A673 (cell line): ENCODE results near the gene PGBD5. TPM values are rescaled to one million over a fixed set of nuclear protein-coding genes. Genes with fewer than 3 reads are reported as not detected.

Experiments used
- BruUV-seq: library from RNA; stranded (reverse); fragments of 400-500 nt; replicated peaks from 2 replicates; lab custom pipeline; 2021; lab: Mats Ljungman, UMichigan
- CTCF ChIA-PET: fragments of 300-600 bp; sonication (Branson Sonifier 250); formaldehyde crosslinking; loops from one replicate; lab custom pipeline; 2022; ENCODE audit warnings: antibody characterized with exemption; lab: Charles Lee
- POLR2A ChIA-PET: fragments of 300-600 bp; sonication (Branson Sonifier 250); formaldehyde crosslinking; loops from one replicate; lab custom pipeline; 2022; ENCODE audit warnings: antibody characterized with exemption; ENCODE audit not compliant: low non-redundant PET; lab: Charles Lee
- DNase-seq: peaks from one replicate; pipeline ENCODE4 v3.0.0-alpha.2; 2015; ENCODE audit warnings: low spot score
- H3K27ac ChIP-seq: fragments of 200-600 bp; sonication (generic); 2 replicates; pipeline ENCODE4 v1.5.1; 2016; ENCODE audit warnings: mixed run types, low read depth, mild to moderate bottlenecking, mixed read lengths, antibody characterized with exemption, low read length; ENCODE audit not compliant: poor library complexity, severe bottlenecking
- H3K27me3 ChIP-seq: fragments of 200-600 bp; sonication (generic); replicated peaks from 2 replicates; pipeline ENCODE4 v1.6.1; 2017; ENCODE audit warnings: mixed run types, low read depth, mild to moderate bottlenecking, mixed read lengths, antibody characterized with exemption, low read length; ENCODE audit not compliant: insufficient read depth, poor library complexity
- H3K36me3 ChIP-seq: fragments of 200-600 bp; sonication (generic); 2 replicates; pipeline ENCODE4 v1.6.1; 2016; ENCODE audit warnings: mixed run types, mild to moderate bottlenecking, mixed read lengths, antibody characterized with exemption, low read length; ENCODE audit not compliant: insufficient read depth, poor library complexity, severe bottlenecking
- H3K4me1 ChIP-seq: fragments of 200-600 bp; sonication (generic); 2 replicates; pipeline ENCODE4 v1.6.1; 2017; ENCODE audit warnings: mixed run types, mild to moderate bottlenecking, mixed read lengths, antibody characterized with exemption, low read length; ENCODE audit not compliant: insufficient read depth, poor library complexity, severe bottlenecking
- H3K4me3 ChIP-seq: fragments of 200-600 bp; sonication (generic); 2 replicates; pipeline ENCODE4 v1.5.1; 2016; ENCODE audit warnings: low read depth, mixed run types, mild to moderate bottlenecking, mixed read lengths, low read length; ENCODE audit not compliant: poor library complexity, severe bottlenecking
- H3K9me3 ChIP-seq: fragments of 200-600 bp; sonication (generic); 2 replicates; pipeline ENCODE4 v1.6.1; 2016; ENCODE audit warnings: mixed run types, low read depth, mild to moderate bottlenecking, mixed read lengths, antibody characterized with exemption, low read length; ENCODE audit not compliant: poor library complexity, severe bottlenecking
- CTCF ChIP-seq: fragments of 300-800, 200-600 bp; sonication (generic); conservative IDR thresholded peaks from 2 replicates; pipeline ENCODE4 v1.5.1; 2017; ENCODE audit warnings: low read depth, mild to moderate bottlenecking, antibody characterized with exemption, low read length, moderate library complexity, mixed read lengths
- EZH2 ChIP-seq: fragments of 200-600 bp; sonication (generic); IDR thresholded peaks from 2 replicates; pipeline ENCODE4 v1.6.1; 2017; ENCODE audit warnings: borderline replicate concordance, low read depth, mild to moderate bottlenecking, mixed read lengths, antibody characterized with exemption, low read length; ENCODE audit not compliant: poor library complexity, severe bottlenecking
- intact Hi-C: fragments of 100-400 bp; cut with micrococcal nuclease; formaldehyde crosslinking; loops from one replicate; pipeline ENCODE4 v1.10.0; 2022; ENCODE audit not compliant: unreplicated experiment
- total RNA-seq: library from RNA; stranded (reverse); gene quantifications from 2 replicates; pipeline ENCODE4 v1.2.3, GENCODE V29; 2021

The PGBD5 gene
- total RNA-seq, 1 experiment from 2014 or later, result 0.52 TPM

DNA sequence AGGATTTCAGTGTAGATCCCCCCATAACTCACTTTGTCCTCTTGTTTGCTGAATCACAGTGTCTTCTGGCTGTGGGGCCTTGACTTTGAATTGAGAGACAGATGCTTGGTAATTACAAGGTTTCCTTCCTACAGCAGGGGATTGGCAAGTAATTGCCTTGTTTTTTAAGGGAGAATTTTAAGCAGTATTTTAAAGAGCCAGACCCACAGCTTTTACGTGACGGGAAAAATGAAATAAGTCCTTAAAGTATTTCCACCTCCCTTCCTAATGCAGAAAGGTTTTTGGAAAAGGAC lies 41.0 kb downstream of the PGBD5 start:
- Histone ChIP-seq H3K27me3 (no peaks in the 10 kb centered on the region), H3K27ac (no peak overlapping the region), H3K4me1 (no peaks in the 10 kb centered on the region), H3K36me3 (no peaks in the 10 kb centered on the region), H3K9me3 (no peaks in the 10 kb centered on the region), H3K4me3 (no peak overlapping the region)
- no peak for TF ChIP-seq CTCF
- TF ChIP-seq EZH2, result no peak
- ChIA-PET CTCF (no interaction called here), POLR2A (no interaction called here)
- no TSS peak for BruUV-seq
- no peak for DNase-seq
- intact Hi-C loops, result no loop called here

DNA sequence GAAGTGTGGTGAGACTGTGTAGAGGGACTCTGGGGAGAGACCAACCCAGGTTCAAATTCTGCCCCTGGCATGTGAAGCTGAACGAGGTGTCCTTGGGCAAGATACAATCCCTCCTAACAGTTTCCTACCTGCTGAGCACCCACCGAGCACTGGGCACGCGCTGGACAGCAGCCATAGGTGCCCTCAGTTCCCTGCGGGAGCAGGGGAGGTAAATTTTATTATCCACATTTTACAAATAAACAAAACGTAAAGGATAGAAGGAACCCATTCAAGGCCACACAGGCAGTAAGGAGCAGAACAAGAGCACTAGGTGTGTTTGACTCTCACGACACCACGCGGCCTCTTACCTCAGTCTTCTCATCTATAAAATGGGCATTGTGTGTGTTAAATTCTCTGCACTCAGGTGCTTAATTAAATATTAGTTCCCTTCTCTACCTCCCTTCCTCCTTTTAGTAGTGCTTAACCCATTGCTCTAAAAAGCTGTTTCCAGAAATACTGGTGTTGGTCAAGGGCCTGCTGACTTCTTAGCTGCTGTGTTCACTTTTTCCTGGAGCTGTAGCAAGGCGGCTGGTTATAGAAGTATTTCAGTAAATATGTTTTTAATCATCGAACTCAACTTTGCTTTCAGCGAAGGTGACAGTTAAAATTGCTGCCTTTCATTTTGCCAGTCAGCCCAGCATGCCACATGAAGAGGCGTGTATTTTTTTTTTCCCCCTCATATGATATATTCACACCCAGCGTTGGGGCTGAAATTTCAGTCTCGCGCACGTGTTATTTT lies 41.6 kb downstream of the PGBD5 start:
- Histone ChIP-seq H3K4me3 (no peak overlapping the region), H3K4me1 (no peaks in the 10 kb centered on the region), H3K27me3 (no peaks in the 10 kb centered on the region), H3K36me3 (no peaks in the 10 kb centered on the region), H3K27ac (no peak overlapping the region), H3K9me3 (no peaks in the 10 kb centered on the region)
- DNase-seq, result no peak
- ChIA-PET CTCF (no interaction called here), POLR2A (no interaction called here)
- intact Hi-C loops, result no loop called here
- BruUV-seq, result no TSS peak
- TF ChIP-seq CTCF, result no peak
- no peak for TF ChIP-seq EZH2

DNA sequence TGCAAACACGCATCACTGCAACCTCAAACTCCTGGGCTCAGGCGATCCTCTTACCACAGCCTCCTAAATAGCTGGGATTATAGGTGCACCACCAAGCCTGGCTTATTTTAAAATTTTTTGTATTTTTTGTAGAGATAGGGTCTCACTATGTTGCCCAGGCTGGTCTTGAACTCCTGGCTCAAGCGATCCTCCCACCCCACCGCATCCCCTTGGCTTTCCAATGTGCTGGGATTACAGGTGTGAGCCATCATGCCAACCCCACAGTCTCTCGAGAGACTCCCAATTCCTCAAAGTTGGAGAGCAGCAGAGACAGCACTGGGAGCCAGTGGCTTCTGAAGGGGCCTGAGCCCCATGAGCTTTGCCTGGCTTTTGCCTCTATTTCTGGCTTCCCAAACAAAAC lies 42.7 kb downstream of the PGBD5 start:
- POLR2A ChIA-PET, result no interaction called here
- CTCF ChIA-PET, result no interaction called here
- intact Hi-C loops, result no loop called here
- no peaks in the 10 kb centered on the region for H3K9me3 ChIP-seq
- H3K4me1 ChIP-seq, result no peaks in the 10 kb centered on the region
- no peaks in the 10 kb centered on the region for H3K27me3 ChIP-seq
- DNase-seq, result no peak
- no peaks in the 10 kb centered on the region for H3K36me3 ChIP-seq
- BruUV-seq, result no TSS peak
- no peak overlapping the region for H3K4me3 ChIP-seq
- TF ChIP-seq CTCF, result no peak
- TF ChIP-seq EZH2, result no peak
- H3K27ac ChIP-seq, result no peak overlapping the region
